HG03575 (cell line): Measurements from ENCODE around the gene ZSCAN31.
"Not testable (repeated sequence)": the region's sequence is repeated elsewhere in the genome, so short reads cannot be mapped to it uniquely, and the experiment has no call there.

Experiments used
- ATAC-seq: cut with Tn5 transposase; IDR thresholded peaks from one replicate; pipeline ENCODE4 v1.9.1; 2021; ENCODE audit not compliant: unreplicated experiment, insufficient number of reproducible peaks, low FRiP score; ENCODE audit errors: extremely low read depth

ZSCAN31 gene

GRCh38 chr6:28333047-28333446 lies 2.9 kb downstream of the ZSCAN31 start:
- ATAC-seq: no peak

GRCh38 chr6:28330041-28330440 lies 5.9 kb downstream of the ZSCAN31 start:
- ATAC-seq: no peak

- ATAC-seq: no peak
Observed at GRCh38 chr6:28326371-28326948, 9.5 kb downstream of the ZSCAN31 start.

GRCh38 chr6:28323813-28324424 lies 12.0 kb downstream of the ZSCAN31 start:
- no peak for ATAC-seq

- no peak for ATAC-seq
Observed at GRCh38 chr6:28322661-28323060, 13.3 kb downstream of the ZSCAN31 start.

- not testable (repeated sequence) for ATAC-seq
Observed at GRCh38 chr6:28317866-28318265, 18.1 kb downstream of the ZSCAN31 start.

- ATAC-seq: no peak
Observed at GRCh38 chr6:28315628-28316027, 20.3 kb downstream of the ZSCAN31 start.

GRCh38 chr6:28312939-28313338 lies 23.0 kb downstream of the ZSCAN31 start:
- ATAC-seq: no peak

- ATAC-seq: no peak
Observed at GRCh38 chr6:28311139-28311823, 24.7 kb downstream of the ZSCAN31 start.

GRCh38 chr6:28306363-28306762 lies 29.6 kb downstream of the ZSCAN31 start:
- ATAC-seq: not testable (repeated sequence)

GRCh38 chr6:28303570-28303969 lies 32.4 kb downstream of the ZSCAN31 start:
- ATAC-seq: no peak

GRCh38 chr6:28296520-28297060 lies 39.4 kb downstream of the ZSCAN31 start:
- no peak for ATAC-seq

GRCh38 chr6:28295326-28295725 lies 40.6 kb downstream of the ZSCAN31 start:
- no peak for ATAC-seq

GRCh38 chr6:28291573-28291972 lies 44.4 kb downstream of the ZSCAN31 start:
- ATAC-seq: no peak

GRCh38 chr6:28282926-28283325 lies 53.0 kb downstream of the ZSCAN31 start:
- ATAC-seq: no peak

GRCh38 chr6:28281288-28282064 lies 54.5 kb downstream of the ZSCAN31 start, which contains the start of gene PGBD1:
Gene PGBD1 (plus strand): TSS chr6:28281572. CDS start chr6:28283814, 2,242 bp downstream.
- ATAC-seq: no peak

- no peak for ATAC-seq
Observed at GRCh38 chr6:28280595-28281287, 55.2 kb downstream of the ZSCAN31 start.

- ATAC-seq: no peak
Observed at GRCh38 chr6:28277746-28278145, 58.2 kb downstream of the ZSCAN31 start.

- no peak for ATAC-seq
Observed at GRCh38 chr6:28274888-28275287, 61.1 kb downstream of the ZSCAN31 start.
